GM23248 (cell line): ENCODE measurements around the gene EMP2.

Source experiments
- EZH2 ChIP-seq: fragments of 200-600 bp; sonication (generic); IDR thresholded peaks from 2 replicates; pipeline ENCODE4 v1.6.1; 2018; ENCODE audit warnings: antibody characterized with exemption, mild to moderate bottlenecking; ENCODE audit not compliant: insufficient read depth, poor library complexity, severe bottlenecking
- EZH2phosphoT487 ChIP-seq: fragments of 200-600 bp; sonication (generic); IDR thresholded peaks from 2 replicates; pipeline ENCODE4 v1.6.1; 2018; ENCODE audit warnings: antibody characterized with exemption, moderate library complexity, mild to moderate bottlenecking, low read depth; ENCODE audit not compliant: insufficient read depth

DNA sequence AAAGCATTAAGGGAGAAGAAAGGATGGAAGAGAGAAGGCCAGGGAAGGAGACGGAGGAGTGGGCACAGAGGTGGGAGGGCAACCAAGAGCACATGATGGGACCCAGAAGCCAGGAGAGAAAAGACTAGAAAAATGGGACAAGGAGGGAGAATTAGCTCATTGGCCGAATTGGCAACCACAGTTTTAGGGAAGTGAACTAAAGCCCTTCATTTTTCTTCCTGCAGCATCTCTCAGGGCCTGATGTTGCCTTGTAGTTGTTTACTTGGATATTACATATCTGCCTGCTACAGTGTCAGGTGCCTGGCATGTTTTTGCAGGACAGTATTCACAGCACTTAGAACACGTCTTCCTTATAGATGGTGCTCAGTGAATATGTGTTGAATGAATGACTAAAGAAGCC is 19.0 kb downstream of the EMP2 start:
- no peak for TF ChIP-seq EZH2
- TF ChIP-seq EZH2phosphoT487 = no peak
